ENCODE measurements around the gene BRD9. TPM values are rescaled to one million over a fixed set of nuclear protein-coding genes. Genes with fewer than 3 reads are reported as not detected.
A peak's percentile ranks its signal among the peaks of the same experiment; 100 is the strongest.
"Not testable (repeated sequence)": the region's sequence is repeated elsewhere in the genome, so short reads cannot be mapped to it uniquely, and the experiment has no call there.

Gene BRD9
- total RNA-seq: 10 to 100 TPM; 18.6 to 42.1 (median 35.0) TPM
- 10 to 100 TPM; 25.6 to 26.3 TPM for polyA plus RNA-seq
- long read RNA-seq, donor 1, partial matches to known transcripts: 3 of 14 reads
- long read RNA-seq, donor 1, other reads (novel, unspliced or antisense): 6 of 14 reads
- long read RNA-seq, donor 2, partial matches to known transcripts: 93 of 138 reads
- long read RNA-seq, donor 2, other reads (novel, unspliced or antisense): 41 of 138 reads
- long read RNA-seq, donor 3, transcript BRD9-202 (16 exons, 2,156 nt): major isoform, 13 of 43 reads
- long read RNA-seq, donor 3, partial matches to known transcripts: 3 of 43 reads
- long read RNA-seq, donor 3, other reads (novel, unspliced or antisense): 25 of 43 reads

- peak; percentile 75 to 89 (median 81) for DNase-seq
- TF ChIP-seq POLR2A (IDR thresholded peaks at IDR 0.05): peak; percentile 51
- peak in 1 of 3 donors; percentile 20 for TF ChIP-seq CTCF (IDR thresholded peaks at IDR 0.05)
- TF ChIP-seq EP300 (IDR thresholded peaks at IDR 0.05): no peak
- H3K36me3 ChIP-seq: no peaks in the 10 kb centered on the region
- H3K27ac ChIP-seq: peak within 1 kb of the TSS; percentile 33 to 81
- H3K27me3 ChIP-seq: no peaks in the 10 kb centered on the region
- peak within 1 kb of the TSS; percentile 91 for H3K4me3 ChIP-seq
- peaks cover 9% of the 10 kb centered on the region for H3K4me1 ChIP-seq (ENCODE audit: insufficient read depth)
- intact Hi-C loops (cut with DNase I): loop anchor here in 2 of 4 donors (5.0 kb wide), 1 partner anchor 220 kb away; no protein-coding TSS in a partner anchor
- 1% methylated on average over 73 to 91 of the region's 91 CpGs for WGBS, 3 donors
- no peaks in the 10 kb centered on the region for H3K9me3 ChIP-seq
Observed at GRCh38 chr5:892394-893136, at the start of gene BRD9, which contains the start of gene TRIP13. TSS of gene BRD9 (minus strand) at chr5:892801. CDS start at chr5:892657, 144 bp downstream. TSS of gene TRIP13 (plus strand) at chr5:892884. CDS start at chr5:892999, 115 bp downstream.

- intact Hi-C loops (cut with DNase I); DNase-seq; H3K4me1 ChIP-seq (ENCODE audit: insufficient read depth); H3K27ac ChIP-seq; H3K36me3 ChIP-seq; H3K4me3 ChIP-seq; H3K9me3 ChIP-seq; H3K27me3 ChIP-seq: not testable (repeated sequence)
- WGBS, 3 donors: 83 to 86% (median 83%) methylated on average over 2 of the region's 2 CpGs
Observed at GRCh38 chr5:940741-941140, 48.1 kb upstream of the BRD9 start.

- H3K27ac ChIP-seq: no peak overlapping the region
- no peaks in the 10 kb centered on the region for H3K9me3 ChIP-seq
- H3K36me3 ChIP-seq: no peaks in the 10 kb centered on the region
- no peak for TF ChIP-seq CTCF (IDR thresholded peaks at IDR 0.05)
- TF ChIP-seq POLR2A (IDR thresholded peaks at IDR 0.05): no peak
- TF ChIP-seq EP300 (IDR thresholded peaks at IDR 0.05): no peak
- no peaks in the 10 kb centered on the region for H3K4me1 ChIP-seq (ENCODE audit: insufficient read depth)
- WGBS, 3 donors: 83 to 87% (median 85%) methylated on average over 7 of the region's 7 CpGs
- no peaks in the 10 kb centered on the region for H3K27me3 ChIP-seq
- peak in 1 of 5 donors; percentile 1 for DNase-seq
- no peak overlapping the region for H3K4me3 ChIP-seq
- intact Hi-C loops (cut with DNase I): loop anchor here in 1 of 4 donors (10.0 kb wide), 1 partner anchor 705 kb away; no protein-coding TSS in a partner anchor
Observed at GRCh38 chr5:939368-939767, 46.8 kb upstream of the BRD9 start.

- no peaks in the 10 kb centered on the region for H3K4me1 ChIP-seq (ENCODE audit: insufficient read depth)
- no peak overlapping the region for H3K27ac ChIP-seq
- DNase-seq: peak in 1 of 5 donors; percentile 7
- 86 to 91% (median 89%) methylated on average over 12 to 14 of the region's 14 CpGs for WGBS, 3 donors
- H3K4me3 ChIP-seq: no peak overlapping the region
- no peaks in the 10 kb centered on the region for H3K36me3 ChIP-seq
- no peaks in the 10 kb centered on the region for H3K27me3 ChIP-seq
- no peaks in the 10 kb centered on the region for H3K9me3 ChIP-seq
- TF ChIP-seq EP300 (IDR thresholded peaks at IDR 0.05) (no peak), CTCF (IDR thresholded peaks at IDR 0.05) (no peak), POLR2A (IDR thresholded peaks at IDR 0.05) (no peak)
- intact Hi-C loops (cut with DNase I): loop anchor here in 1 of 4 donors (10.0 kb wide), 1 partner anchor 707 kb away; no protein-coding TSS in a partner anchor
Observed at GRCh38 chr5:937151-937924, 44.7 kb upstream of the BRD9 start.

All from ovary (tissue), 10 donors.